HEK293T (cell line): ENCODE data around the gene TMEM17.

Experiments
- CTCF ChIA-PET: fragments of 350-600 bp; formaldehyde crosslinking; extraction: SDS; loops from one replicate; lab custom pipeline; 2021; ENCODE audit warnings: antibody characterized with exemption, inconsistent platforms; lab: Yijun Ruan, JAX
- POLR2A ChIA-PET: fragments of 350-600 bp; formaldehyde crosslinking; extraction: SDS; loops from one replicate; lab custom pipeline; 2020; ENCODE audit warnings: antibody characterized with exemption, inconsistent platforms; lab: Yijun Ruan, JAX
- DNase-seq: peaks from one replicate; pipeline ENCODE4 v3.0.0; 2012; ENCODE audit warnings: mixed read lengths; ENCODE audit errors: extremely low spot score
- ARNT ChIP-seq: fragments of 450-650 bp; IDR thresholded peaks from 2 replicates; pipeline ENCODE4 v1.6.1; 2017; ENCODE audit warnings: mild to moderate bottlenecking
- BHLHE40 ChIP-seq: fragments of 450-650 bp; IDR thresholded peaks from 2 replicates; pipeline ENCODE4 v1.6.1; 2016; ENCODE audit warnings: mild to moderate bottlenecking, moderate library complexity, borderline replicate concordance
- CTBP1 ChIP-seq: fragments of 450-650 bp; IDR thresholded peaks from 2 replicates; pipeline ENCODE4 v1.6.1; 2016; ENCODE audit warnings: borderline replicate concordance
- ELF4 ChIP-seq: fragments of 450-650 bp; IDR thresholded peaks from 2 replicates; pipeline ENCODE4 v1.6.1; 2017; ENCODE audit warnings: antibody characterized with exemption
- FOXA1 ChIP-seq: fragments of 450-650 bp; IDR thresholded peaks from 2 replicates; pipeline ENCODE4 v1.6.1; 2016; ENCODE audit warnings: mild to moderate bottlenecking
- FOXK2 ChIP-seq: fragments of 450-650 bp; IDR thresholded peaks from 2 replicates; pipeline ENCODE4 v1.6.1; 2016; ENCODE audit warnings: mild to moderate bottlenecking
- FOXM1 ChIP-seq: fragments of 450-650 bp; IDR thresholded peaks from 2 replicates; pipeline ENCODE4 v1.6.1; 2017; ENCODE audit warnings: mild to moderate bottlenecking, borderline replicate concordance
- HDGF ChIP-seq: fragments of 450-650 bp; IDR thresholded peaks from 2 replicates; pipeline ENCODE4 v1.6.1; 2017; ENCODE audit warnings: antibody characterized with exemption, borderline replicate concordance
- L3MBTL2 ChIP-seq: fragments of 450-650 bp; conservative IDR thresholded peaks from 2 replicates; pipeline ENCODE4 v1.6.1; 2016; ENCODE audit warnings: mild to moderate bottlenecking
- LEF1 ChIP-seq: fragments of 450-650 bp; IDR thresholded peaks from 2 replicates; pipeline ENCODE4 v1.6.1; 2017; ENCODE audit warnings: mild to moderate bottlenecking, borderline replicate concordance
- NFRKB ChIP-seq: fragments of 450-650 bp; IDR thresholded peaks from 2 replicates; pipeline ENCODE4 v1.6.1; 2016; ENCODE audit warnings: mild to moderate bottlenecking, moderate library complexity
- SP1 ChIP-seq: fragments of 450-650 bp; IDR thresholded peaks from 2 replicates; pipeline ENCODE4 v1.6.1; 2017
- SUZ12 ChIP-seq: fragments of 450-650 bp; IDR thresholded peaks from 2 replicates; pipeline ENCODE4 v1.6.1; 2016; ENCODE audit warnings: mild to moderate bottlenecking
- TARDBP ChIP-seq: fragments of 450-650 bp; IDR thresholded peaks from 2 replicates; pipeline ENCODE4 v1.6.1; 2016
- ZNF384 ChIP-seq: fragments of 450-650 bp; IDR thresholded peaks from 2 replicates; pipeline ENCODE4 v1.6.1; 2016
- TF ChIP-seq, protein P1 (sequence below): fragments of 450-650 bp; IDR thresholded peaks from 2 replicates; pipeline ENCODE4 v1.6.1; 2016

TMEM17 gene

GRCh38 chr2:62464221-62465007, 41.6 kb downstream of the TMEM17 start:
- ChIA-PET CTCF (no interaction called here), POLR2A (no interaction called here)
- TF ChIP-seq FOXA1 (no peak), SUZ12 (no peak), HDGF (no peak), ARNT (no peak), CTBP1 (no peak), FOXK2 (no peak), NFRKB (no peak), ELF4 (no peak), FOXM1 (no peak), ZNF384 (no peak), TARDBP (no peak), LEF1 (no peak)
- no peak for DNase-seq

- ChIA-PET CTCF (no interaction called here), POLR2A (no interaction called here)
- DNase-seq = no peak
- TF ChIP-seq TARDBP (no peak), HDGF (no peak), FOXK2 (no peak), SP1 (no peak), SUZ12 (no peak), LEF1 (no peak), ELF4 (no peak), ZNF384 (no peak), ARNT (no peak), FOXA1 (no peak)
- TF ChIP-seq, protein P1, sequence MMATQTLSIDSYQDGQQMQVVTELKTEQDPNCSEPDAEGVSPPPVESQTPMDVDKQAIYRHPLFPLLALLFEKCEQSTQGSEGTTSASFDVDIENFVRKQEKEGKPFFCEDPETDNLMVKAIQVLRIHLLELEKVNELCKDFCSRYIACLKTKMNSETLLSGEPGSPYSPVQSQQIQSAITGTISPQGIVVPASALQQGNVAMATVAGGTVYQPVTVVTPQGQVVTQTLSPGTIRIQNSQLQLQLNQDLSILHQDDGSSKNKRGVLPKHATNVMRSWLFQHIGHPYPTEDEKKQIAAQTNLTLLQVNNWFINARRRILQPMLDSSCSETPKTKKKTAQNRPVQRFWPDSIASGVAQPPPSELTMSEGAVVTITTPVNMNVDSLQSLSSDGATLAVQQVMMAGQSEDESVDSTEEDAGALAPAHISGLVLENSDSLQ = no peak
These were observed 43.8 kb downstream of the TMEM17 start for GRCh38 chr2:62462211-62462610.

- ChIA-PET CTCF (no interaction called here), POLR2A (no interaction called here)
- TF ChIP-seq LEF1 = no peak
- no peak for TF ChIP-seq FOXM1
- TF ChIP-seq FOXA1 = no peak
- TF ChIP-seq NFRKB = no peak
- TF ChIP-seq BHLHE40 = no peak
- no peak for DNase-seq
These were observed 44.3 kb downstream of the TMEM17 start for GRCh38 chr2:62461707-62462106.

- CTCF ChIA-PET = no interaction called here
- POLR2A ChIA-PET = interaction anchor here (1.2 kb wide), 1 partner anchor 243 kb away, joined by 5 read pairs; no protein-coding TSS in a partner anchor
- no peak for TF ChIP-seq ELF4
- TF ChIP-seq L3MBTL2 = no peak
- TF ChIP-seq LEF1 = no peak
- TF ChIP-seq ARNT = no peak
- no peak for TF ChIP-seq SUZ12
- DNase-seq = no peak
These were observed 44.9 kb downstream of the TMEM17 start for GRCh38 chr2:62461017-62461553.

GRCh38 chr2:62460175-62460574, 45.8 kb downstream of the TMEM17 start:
- DNase-seq = no peak
- POLR2A ChIA-PET = interaction anchor here (1.2 kb wide), 1 partner anchor 244 kb away, joined by 5 read pairs; no protein-coding TSS in a partner anchor
- CTCF ChIA-PET = no interaction called here
- no peak for TF ChIP-seq SUZ12
- no peak for TF ChIP-seq LEF1
- no peak for TF ChIP-seq FOXK2
- no peak for TF ChIP-seq FOXM1
- TF ChIP-seq L3MBTL2 = no peak
- TF ChIP-seq ZNF384 = no peak
- TF ChIP-seq HDGF = no peak

DNA sequence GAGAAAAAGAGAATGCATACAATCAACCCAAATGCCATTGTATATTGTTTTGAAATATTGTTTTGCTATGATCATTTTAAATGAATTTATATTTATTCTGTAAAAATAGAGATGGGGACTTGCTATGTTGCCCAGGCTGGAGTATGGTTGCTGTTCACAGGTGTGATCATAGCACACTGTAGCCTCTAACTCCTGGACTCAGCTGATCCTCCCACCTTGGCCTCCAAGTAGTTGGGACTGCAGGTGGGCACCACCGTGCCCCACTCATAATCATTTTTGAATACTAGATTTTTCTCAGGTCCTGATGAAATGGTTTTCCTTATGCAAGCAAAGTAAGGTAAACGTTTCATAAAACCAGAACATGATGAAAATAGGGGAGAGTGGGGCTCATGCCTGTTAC, 46.3 kb downstream of the TMEM17 start:
- DNase-seq = no peak
- ChIA-PET CTCF (no interaction called here), POLR2A (interaction anchor here (1.2 kb wide), 1 partner anchor 245 kb away, joined by 5 read pairs; no protein-coding TSS in a partner anchor)
- no peak for TF ChIP-seq ZNF384
- no peak for TF ChIP-seq SP1
- TF ChIP-seq FOXA1 = no peak
- no peak for TF ChIP-seq TARDBP

GRCh38 chr2:62459106-62459505, 46.9 kb downstream of the TMEM17 start:
- ChIA-PET CTCF (interaction anchor here (0.6 kb wide), 1 partner anchor 245 kb away, joined by 3 read pairs; no protein-coding TSS in a partner anchor), POLR2A (no interaction called here)
- no peak for DNase-seq
- TF ChIP-seq HDGF = no peak
- TF ChIP-seq CTBP1 = no peak
- no peak for TF ChIP-seq ZNF384
- TF ChIP-seq LEF1 = no peak
- TF ChIP-seq, protein P1 = no peak
- no peak for TF ChIP-seq FOXM1
- TF ChIP-seq BHLHE40 = no peak
- TF ChIP-seq L3MBTL2 = no peak
- TF ChIP-seq FOXA1 = no peak
- TF ChIP-seq ELF4 = no peak
- no peak for TF ChIP-seq ARNT
- no peak for TF ChIP-seq NFRKB
- no peak for TF ChIP-seq FOXK2
- TF ChIP-seq TARDBP = no peak
- no peak for TF ChIP-seq SUZ12
- no peak for TF ChIP-seq SP1
